Loucy (cell line): ENCODE measurements around the gene MAP3K5.

Experiments
- EZH2phosphoT487 ChIP-seq: fragments of 200-600 bp; IDR thresholded peaks from 2 replicates; pipeline ENCODE4 v1.6.1; 2018; ENCODE audit warnings: antibody characterized with exemption, mild to moderate bottlenecking, moderate library complexity, borderline replicate concordance
- TF ChIP-seq, protein P1 (sequence below): fragments of 200-600 bp; sonication (generic); conservative IDR thresholded peaks from 2 replicates; pipeline ENCODE4 v1.5.1; 2014; ENCODE audit warnings: mild to moderate bottlenecking, antibody characterized with exemption, low read length

DNA sequence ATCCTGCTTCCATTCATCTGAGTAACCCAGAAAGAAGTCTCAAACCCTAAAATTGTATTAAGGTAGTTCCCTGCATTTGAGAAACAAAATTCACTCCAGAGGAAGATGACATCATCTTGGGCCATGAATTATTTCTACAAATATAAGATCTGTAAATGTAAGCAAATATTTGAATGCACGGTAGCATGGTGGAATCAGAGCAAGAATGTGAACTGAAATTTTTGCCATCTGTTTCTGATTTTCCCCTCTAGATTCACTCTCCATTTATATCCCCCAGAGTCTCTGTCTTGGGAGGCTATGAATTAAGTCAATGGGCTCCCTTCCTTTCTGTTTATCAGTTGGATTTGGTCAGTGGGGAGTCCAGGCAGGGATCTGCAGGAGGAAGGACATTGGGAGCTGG lies 5.8 kb upstream of the MAP3K5 start:
- TF ChIP-seq, protein P1, sequence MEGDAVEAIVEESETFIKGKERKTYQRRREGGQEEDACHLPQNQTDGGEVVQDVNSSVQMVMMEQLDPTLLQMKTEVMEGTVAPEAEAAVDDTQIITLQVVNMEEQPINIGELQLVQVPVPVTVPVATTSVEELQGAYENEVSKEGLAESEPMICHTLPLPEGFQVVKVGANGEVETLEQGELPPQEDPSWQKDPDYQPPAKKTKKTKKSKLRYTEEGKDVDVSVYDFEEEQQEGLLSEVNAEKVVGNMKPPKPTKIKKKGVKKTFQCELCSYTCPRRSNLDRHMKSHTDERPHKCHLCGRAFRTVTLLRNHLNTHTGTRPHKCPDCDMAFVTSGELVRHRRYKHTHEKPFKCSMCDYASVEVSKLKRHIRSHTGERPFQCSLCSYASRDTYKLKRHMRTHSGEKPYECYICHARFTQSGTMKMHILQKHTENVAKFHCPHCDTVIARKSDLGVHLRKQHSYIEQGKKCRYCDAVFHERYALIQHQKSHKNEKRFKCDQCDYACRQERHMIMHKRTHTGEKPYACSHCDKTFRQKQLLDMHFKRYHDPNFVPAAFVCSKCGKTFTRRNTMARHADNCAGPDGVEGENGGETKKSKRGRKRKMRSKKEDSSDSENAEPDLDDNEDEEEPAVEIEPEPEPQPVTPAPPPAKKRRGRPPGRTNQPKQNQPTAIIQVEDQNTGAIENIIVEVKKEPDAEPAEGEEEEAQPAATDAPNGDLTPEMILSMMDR = no peak
- TF ChIP-seq EZH2phosphoT487 = no peak
